Measurements from ENCODE around the gene MTERF4. TPM values are rescaled to one million over a fixed set of nuclear protein-coding genes. Genes with fewer than 3 reads are reported as not detected.

The MTERF4 gene
- total and polyA plus RNA-seq, 7 donors: 27.3 to 48.0 (median 32.8) TPM

DNA sequence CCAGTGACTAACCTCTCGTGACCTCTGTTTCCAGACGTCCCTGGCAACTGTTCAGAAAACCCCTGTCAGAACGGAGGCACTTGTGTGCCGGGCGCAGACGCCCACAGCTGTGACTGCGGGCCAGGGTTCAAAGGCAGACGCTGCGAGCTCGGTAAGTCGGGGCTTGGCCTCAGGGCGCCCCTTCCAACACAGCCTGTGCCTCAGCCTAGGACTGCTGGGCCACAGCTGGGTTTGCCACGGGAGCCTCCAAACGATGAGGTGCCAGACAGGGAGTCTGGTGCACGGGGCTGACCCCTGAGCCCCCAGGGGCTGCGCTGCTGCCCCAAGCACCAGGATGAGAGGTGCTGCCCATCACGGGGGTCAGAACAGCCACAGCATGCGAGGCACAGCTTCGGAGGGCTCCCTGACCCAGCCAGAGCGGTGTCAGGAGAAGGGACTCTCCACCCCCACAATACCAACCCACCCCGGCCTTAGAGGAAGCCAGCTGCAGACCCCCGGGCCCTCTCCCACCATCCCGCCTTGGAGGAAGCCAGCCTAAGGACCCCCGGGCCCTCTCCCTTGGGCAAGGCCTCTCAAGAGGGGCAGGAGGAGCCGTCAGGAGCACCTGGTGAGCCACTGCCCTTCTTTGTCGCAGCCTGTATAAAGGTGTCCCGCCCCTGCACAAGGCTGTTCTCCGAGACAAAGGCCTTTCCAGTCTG, 20.3 kb downstream of the MTERF4 start:
- Histone ChIP-seq H3K36me3 (ENCODE audit: insufficient read depth in 1 of 2, low read depth in 1 of 2) (peaks cover 6 to 36% of the 10 kb centered on the region in 2 donors), H3K27me3 (ENCODE audit: insufficient read depth in 3 of 3, low read length in 2 of 3) (no peaks in the 10 kb centered on the region), H3K4me1 (no peaks in the 10 kb centered on the region), H3K9me3 (no peaks in the 10 kb centered on the region), H3K4me3 (no peak overlapping the region), H3K27ac (no peak overlapping the region)
- TF ChIP-seq, protein P1, sequence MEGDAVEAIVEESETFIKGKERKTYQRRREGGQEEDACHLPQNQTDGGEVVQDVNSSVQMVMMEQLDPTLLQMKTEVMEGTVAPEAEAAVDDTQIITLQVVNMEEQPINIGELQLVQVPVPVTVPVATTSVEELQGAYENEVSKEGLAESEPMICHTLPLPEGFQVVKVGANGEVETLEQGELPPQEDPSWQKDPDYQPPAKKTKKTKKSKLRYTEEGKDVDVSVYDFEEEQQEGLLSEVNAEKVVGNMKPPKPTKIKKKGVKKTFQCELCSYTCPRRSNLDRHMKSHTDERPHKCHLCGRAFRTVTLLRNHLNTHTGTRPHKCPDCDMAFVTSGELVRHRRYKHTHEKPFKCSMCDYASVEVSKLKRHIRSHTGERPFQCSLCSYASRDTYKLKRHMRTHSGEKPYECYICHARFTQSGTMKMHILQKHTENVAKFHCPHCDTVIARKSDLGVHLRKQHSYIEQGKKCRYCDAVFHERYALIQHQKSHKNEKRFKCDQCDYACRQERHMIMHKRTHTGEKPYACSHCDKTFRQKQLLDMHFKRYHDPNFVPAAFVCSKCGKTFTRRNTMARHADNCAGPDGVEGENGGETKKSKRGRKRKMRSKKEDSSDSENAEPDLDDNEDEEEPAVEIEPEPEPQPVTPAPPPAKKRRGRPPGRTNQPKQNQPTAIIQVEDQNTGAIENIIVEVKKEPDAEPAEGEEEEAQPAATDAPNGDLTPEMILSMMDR (IDR thresholded peaks at IDR 0.05): no peak
- peak in 3 of 4 donors; percentile 8 to 28 (median 19) for ATAC-seq
- intact Hi-C loops (cut with DNase I): loop anchor here in 1 of 2 donors (5.0 to 10.0 kb wide), 2 partner anchors 151 to 227 kb away; no protein-coding TSS in a partner anchor
- DNase-seq: peak in 1 of 2 donors; percentile 54
- WGBS, 3 donors: 49 to 58% (median 56%) methylated on average over 28 of the region's 28 CpGs

DNA sequence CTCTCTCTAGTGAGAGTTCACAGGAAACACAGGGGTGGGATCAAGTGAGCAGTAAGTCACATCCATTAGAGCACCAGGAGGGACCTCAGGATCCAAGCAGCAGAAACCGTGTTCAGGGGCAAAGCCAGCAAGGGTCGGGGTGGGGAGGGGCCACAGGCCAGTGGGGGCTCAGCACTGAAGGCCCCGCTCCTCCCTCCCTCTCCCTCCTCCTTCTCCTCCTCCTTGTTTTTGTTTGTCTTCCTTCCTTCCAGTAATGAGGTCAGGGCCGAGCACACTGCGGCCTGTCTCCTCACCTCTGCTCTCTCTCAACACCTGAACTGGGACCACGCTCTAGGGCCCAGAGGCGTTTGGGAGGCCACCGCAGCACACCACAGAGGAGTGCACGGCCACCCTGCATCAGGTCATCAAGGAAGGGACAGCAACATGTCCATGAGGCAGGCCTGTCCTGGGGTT, 20.9 kb downstream of the MTERF4 start:
- ATAC-seq (peak in 3 of 4 donors; percentile 17 to 19 (median 18)), DNase-seq (no peak)
- no peaks in the 10 kb centered on the region for H3K4me1 ChIP-seq
- TF ChIP-seq, protein P1 (IDR thresholded peaks at IDR 0.05): no peak
- H3K9me3 ChIP-seq: no peaks in the 10 kb centered on the region
- H3K36me3 ChIP-seq (ENCODE audit: insufficient read depth in 1 of 2, low read depth in 1 of 2): peaks cover under 1 to 35% of the 10 kb centered on the region in 2 donors
- no peaks in the 10 kb centered on the region for H3K27me3 ChIP-seq (ENCODE audit: insufficient read depth in 3 of 3, low read length in 2 of 3)
- WGBS, 3 donors: 49 to 53% (median 50%) methylated on average over 8 to 9 of the region's 9 CpGs
- intact Hi-C loops (cut with DNase I): loop anchor here in 1 of 2 donors (5.0 to 10.0 kb wide), 2 partner anchors 151 to 226 kb away; no protein-coding TSS in a partner anchor
- H3K4me3 ChIP-seq: no peak overlapping the region
- H3K27ac ChIP-seq: no peak overlapping the region

DNA sequence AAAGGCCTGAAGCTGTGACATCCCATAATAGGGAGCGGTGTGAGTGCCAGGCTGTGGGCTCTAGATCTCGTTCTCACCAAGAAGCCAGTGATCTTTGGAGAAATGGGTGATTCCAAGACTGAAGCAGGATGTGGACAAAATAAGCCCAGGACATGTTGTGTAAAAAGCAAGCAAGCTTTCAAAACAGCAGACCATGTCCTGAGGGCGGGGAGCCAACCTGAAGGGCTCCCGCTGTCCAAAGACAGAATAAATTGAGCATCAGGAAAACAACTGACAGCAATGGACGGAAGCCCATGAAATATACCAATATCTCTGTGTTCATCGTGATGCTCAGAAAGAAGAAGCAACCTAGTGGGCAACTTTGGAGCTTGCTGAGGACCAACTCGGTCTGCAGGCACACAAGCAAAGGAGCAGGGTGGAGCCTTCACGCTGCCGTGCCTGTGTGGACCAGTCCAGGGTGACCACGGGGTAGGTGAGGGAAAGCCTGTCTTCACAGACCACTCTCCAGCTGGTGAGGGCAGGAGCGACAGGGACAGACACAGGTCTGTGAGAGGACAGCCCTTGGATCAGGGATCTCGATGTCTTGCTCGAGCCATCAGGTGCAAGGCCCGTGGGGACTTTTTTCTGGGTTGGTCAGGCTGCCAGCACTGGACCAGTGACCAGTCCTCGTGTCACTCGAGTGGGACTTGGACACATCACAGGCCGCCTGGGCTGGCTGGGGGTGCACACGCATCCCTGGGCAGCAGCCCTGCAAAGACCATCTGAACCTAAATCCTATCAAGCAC, 21.5 kb downstream of the MTERF4 start:
- DNase-seq: peak in 1 of 2 donors; percentile 59
- no peaks in the 10 kb centered on the region for H3K27me3 ChIP-seq (ENCODE audit: insufficient read depth in 3 of 3, low read length in 2 of 3)
- no peak overlapping the region for H3K27ac ChIP-seq
- 48 to 63% (median 59%) methylated on average over 16 to 18 of the region's 18 CpGs for WGBS, 3 donors
- peak in 3 of 4 donors; percentile 12 to 37 (median 15) for ATAC-seq
- peaks cover 0 to 32% of the 10 kb centered on the region in 2 donors for H3K36me3 ChIP-seq (ENCODE audit: insufficient read depth in 1 of 2, low read depth in 1 of 2)
- H3K9me3 ChIP-seq: no peaks in the 10 kb centered on the region
- TF ChIP-seq, protein P1 (IDR thresholded peaks at IDR 0.05): no peak
- intact Hi-C loops (cut with DNase I): loop anchor here in 1 of 2 donors (5.0 to 10.0 kb wide), 2 partner anchors 152 to 226 kb away; no protein-coding TSS in a partner anchor
- H3K4me1 ChIP-seq: no peaks in the 10 kb centered on the region
- H3K4me3 ChIP-seq: no peak overlapping the region

DNA sequence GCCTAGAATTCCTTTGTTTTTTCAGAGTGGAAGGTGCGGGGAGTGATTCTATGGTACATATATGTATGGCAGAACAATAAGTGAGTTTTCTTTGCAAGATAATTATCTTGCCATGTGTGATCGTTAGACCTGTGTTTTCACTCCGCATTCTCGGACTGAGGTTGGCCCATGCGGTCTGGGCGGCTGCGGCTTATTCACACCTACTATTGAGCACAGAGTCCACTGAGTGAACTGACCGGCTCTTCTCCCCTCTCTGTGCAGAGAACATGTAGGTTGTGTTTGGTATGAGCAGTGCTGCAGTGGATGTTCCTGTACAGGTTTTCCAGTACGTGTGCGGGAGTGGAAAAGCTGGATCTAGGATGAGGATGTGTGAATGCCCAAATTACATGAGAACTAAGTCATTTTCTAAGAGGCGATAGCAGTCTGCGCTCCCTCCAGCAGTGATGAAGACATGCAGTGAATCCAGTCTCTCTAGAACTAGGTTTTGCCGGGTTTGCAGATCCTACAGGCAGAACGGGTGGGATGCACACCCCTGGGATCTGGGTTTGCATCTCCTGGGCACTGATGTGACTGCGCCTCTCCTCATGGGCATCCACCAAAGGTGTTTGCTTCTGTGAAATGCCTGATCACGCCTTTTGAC, 27.1 kb downstream of the MTERF4 start:
- no peak for DNase-seq

More for the DNA sequence above, 27.1 kb downstream of the MTERF4 start:
- no peak overlapping the region for H3K27ac ChIP-seq
- no peak overlapping the region for H3K4me3 ChIP-seq
- TF ChIP-seq, protein P1 (IDR thresholded peaks at IDR 0.05): no peak
- ATAC-seq: no peak
- peaks cover 0 to 66% of the 10 kb centered on the region in 2 donors for H3K36me3 ChIP-seq (ENCODE audit: insufficient read depth in 1 of 2, low read depth in 1 of 2)
- intact Hi-C loops (cut with DNase I): no loop called here
- no peaks in the 10 kb centered on the region for H3K27me3 ChIP-seq (ENCODE audit: insufficient read depth in 3 of 3, low read length in 2 of 3)
- H3K4me1 ChIP-seq: no peaks in the 10 kb centered on the region
- H3K9me3 ChIP-seq: no peaks in the 10 kb centered on the region
- 88 to 93% (median 92%) methylated on average over 16 of the region's 16 CpGs for WGBS, 3 donors
